Endothelial cell of umbilical vein (primary cell): Measurements from ENCODE around the gene HAGH.

Experiments
- CTCF ChIP-seq, 2 donors: IDR thresholded peaks; 1 replicate in 1 of 2; 2 replicates in 1 of 2; pipeline ENCODE4 v1.5.1; 2011; ENCODE audit warnings: low read length in 2 of 2, mild to moderate bottlenecking in 2 of 2, moderate library complexity in 2 of 2, control low read depth in 1 of 2, inconsistent platforms in 1 of 2, low read depth in 1 of 2; ENCODE audit not compliant: insufficient read depth in 1 of 2; ENCODE audit errors: extremely low read depth in 1 of 2
- FOS ChIP-seq: IDR thresholded peaks from 2 replicates; pipeline ENCODE4 v1.6.1; 2011; ENCODE audit warnings: mild to moderate bottlenecking, low read length, moderate library complexity, borderline replicate concordance; ENCODE audit not compliant: insufficient read depth
- MYC ChIP-seq: IDR thresholded peaks from one replicate; pipeline ENCODE4 v1.6.1; 2011; ENCODE audit warnings: mild to moderate bottlenecking, low read depth, low read length
- POLR2A ChIP-seq: IDR thresholded peaks from 2 replicates; pipeline ENCODE4 v1.6.1; 2012; ENCODE audit warnings: low read depth, mild to moderate bottlenecking, control low read depth, low read length
- POLR2AphosphoS5 ChIP-seq: IDR thresholded peaks from 2 replicates; pipeline ENCODE4 v1.6.1; 2012; ENCODE audit warnings: low read depth, mild to moderate bottlenecking, control low read depth, low read length, moderate library complexity; ENCODE audit not compliant: insufficient read depth

- TF ChIP-seq CTCF (IDR thresholded peaks at IDR 0.05; ENCODE audit: extremely low read depth in 1 of 2, insufficient read depth in 1 of 2, low read depth in 1 of 2, low read length in 2 of 2), result no peak
- TF ChIP-seq FOS, result no peak
- TF ChIP-seq POLR2A, result no peak
- no peak for TF ChIP-seq MYC
- no peak for TF ChIP-seq POLR2AphosphoS5
These were observed 34.4 kb downstream of the HAGH start for GRCh38 chr16:1791943-1792812.
